ENCODE data around the gene TNFSF15.

TNFSF15 gene

GRCh38 chr9:114813717-114814418 lies 8.0 kb upstream of the TNFSF15 start:
- no peak for ATAC-seq (replicated peaks)
- Mint-ChIP-seq H3K4me3 (no peak overlapping the region), H3K9me3 (peaks cover 0 to 3% of the 10 kb centered on the region in 2 donors), H3K36me3 (ENCODE audit: insufficient read depth) (no peaks in the 10 kb centered on the region), H3K27me3 (peaks cover 0 to 6% of the 10 kb centered on the region in 2 donors), H3K27ac (peak overlapping the region in 1 of 2 donors; percentile 33), H3K4me1 (ENCODE audit: low read depth in 2 of 2) (peaks cover 0 to 4% of the 10 kb centered on the region in 2 donors)
- DNase-seq: no peak

GRCh38 chr9:114811966-114812636 lies 6.3 kb upstream of the TNFSF15 start:
- Mint-ChIP-seq H3K27me3 (peaks cover 0 to 8% of the 10 kb centered on the region in 2 donors), H3K27ac (no peak overlapping the region), H3K9me3 (peaks cover 0 to 3% of the 10 kb centered on the region in 2 donors), H3K4me3 (no peak overlapping the region), H3K36me3 (ENCODE audit: insufficient read depth) (no peaks in the 10 kb centered on the region), H3K4me1 (ENCODE audit: low read depth in 2 of 2) (peaks cover 5 to 11% of the 10 kb centered on the region in 2 donors)
- DNase-seq: no peak
- ATAC-seq (replicated peaks): no peak

- no peak overlapping the region for H3K27ac Mint-ChIP-seq
- H3K4me3 Mint-ChIP-seq: no peak overlapping the region
- H3K4me1 Mint-ChIP-seq (ENCODE audit: low read depth in 2 of 2): peaks cover 13 to 19% of the 10 kb centered on the region in 2 donors
- ATAC-seq (replicated peaks) (no peak), DNase-seq (no peak)
- H3K36me3 Mint-ChIP-seq (ENCODE audit: insufficient read depth): no peaks in the 10 kb centered on the region
- peaks cover 0 to 8% of the 10 kb centered on the region in 2 donors for H3K27me3 Mint-ChIP-seq
- peaks cover 0 to 3% of the 10 kb centered on the region in 2 donors for H3K9me3 Mint-ChIP-seq
Measured at GRCh38 chr9:114811301-114811700, 5.5 kb upstream of the TNFSF15 start.

- Mint-ChIP-seq H3K27me3 (peaks cover 0 to 8% of the 10 kb centered on the region in 2 donors), H3K4me1 (ENCODE audit: low read depth in 2 of 2) (peaks cover 20 to 26% of the 10 kb centered on the region in 2 donors), H3K27ac (no peak overlapping the region), H3K4me3 (no peak overlapping the region), H3K9me3 (peaks cover 0 to 3% of the 10 kb centered on the region in 2 donors), H3K36me3 (ENCODE audit: insufficient read depth) (no peaks in the 10 kb centered on the region)
- DNase-seq: no peak
- ATAC-seq (replicated peaks): no peak
Measured at GRCh38 chr9:114810614-114811013, 4.8 kb upstream of the TNFSF15 start.

GRCh38 chr9:114806526-114806900 lies 674 bp upstream of the TNFSF15 start:
- Mint-ChIP-seq H3K9me3 (no peaks in the 10 kb centered on the region), H3K36me3 (ENCODE audit: insufficient read depth) (no peaks in the 10 kb centered on the region), H3K27me3 (peaks cover 0 to 8% of the 10 kb centered on the region in 2 donors), H3K4me3 (peak overlapping the region; percentile 30 to 55), H3K27ac (peak overlapping the region in 1 of 2 donors; percentile 61), H3K4me1 (ENCODE audit: low read depth in 2 of 2) (peaks cover 21 to 23% of the 10 kb centered on the region in 2 donors)
- no peak for ATAC-seq (replicated peaks)
- DNase-seq: no peak

GRCh38 chr9:114804505-114804904 lies 1.3 kb downstream of the TNFSF15 start:
- peaks cover 23% of the 10 kb centered on the region in 2 donors for H3K4me1 Mint-ChIP-seq (ENCODE audit: low read depth in 2 of 2)
- DNase-seq (no peak), ATAC-seq (replicated peaks) (no peak)
- no peak overlapping the region for H3K27ac Mint-ChIP-seq
- no peak overlapping the region for H3K4me3 Mint-ChIP-seq
- peaks cover 0 to 8% of the 10 kb centered on the region in 2 donors for H3K27me3 Mint-ChIP-seq
- no peaks in the 10 kb centered on the region for H3K9me3 Mint-ChIP-seq
- peaks cover 2% of the 10 kb centered on the region for H3K36me3 Mint-ChIP-seq (ENCODE audit: insufficient read depth)

- H3K4me1 Mint-ChIP-seq (ENCODE audit: low read depth in 2 of 2): peaks cover 23% of the 10 kb centered on the region in 2 donors
- DNase-seq (no peak), ATAC-seq (replicated peaks) (no peak)
- H3K27ac Mint-ChIP-seq: peak overlapping the region in 1 of 2 donors; percentile 3
- no peaks in the 10 kb centered on the region for H3K27me3 Mint-ChIP-seq
- no peak overlapping the region for H3K4me3 Mint-ChIP-seq
- H3K36me3 Mint-ChIP-seq (ENCODE audit: insufficient read depth): peaks cover 2% of the 10 kb centered on the region
- no peaks in the 10 kb centered on the region for H3K9me3 Mint-ChIP-seq
Measured at GRCh38 chr9:114803479-114804265, 2.2 kb downstream of the TNFSF15 start.

- peaks cover 0 to 2% of the 10 kb centered on the region in 2 donors for H3K4me1 Mint-ChIP-seq (ENCODE audit: low read depth in 2 of 2)
- ATAC-seq (replicated peaks) (no peak), DNase-seq (no peak)
- no peak overlapping the region for H3K4me3 Mint-ChIP-seq
- no peak overlapping the region for H3K27ac Mint-ChIP-seq
- H3K36me3 Mint-ChIP-seq (ENCODE audit: insufficient read depth): peaks cover 7% of the 10 kb centered on the region
- H3K9me3 Mint-ChIP-seq: no peaks in the 10 kb centered on the region
- no peaks in the 10 kb centered on the region for H3K27me3 Mint-ChIP-seq
Measured at GRCh38 chr9:114799925-114800324, 5.9 kb downstream of the TNFSF15 start.

- DNase-seq (no peak), ATAC-seq (replicated peaks) (no peak)
- H3K36me3 Mint-ChIP-seq (ENCODE audit: insufficient read depth): peaks cover 7% of the 10 kb centered on the region
- peaks cover 0 to 2% of the 10 kb centered on the region in 2 donors for H3K4me1 Mint-ChIP-seq (ENCODE audit: low read depth in 2 of 2)
- H3K27me3 Mint-ChIP-seq: no peaks in the 10 kb centered on the region
- H3K27ac Mint-ChIP-seq: no peak overlapping the region
- no peaks in the 10 kb centered on the region for H3K9me3 Mint-ChIP-seq
- H3K4me3 Mint-ChIP-seq: no peak overlapping the region
Measured at GRCh38 chr9:114799441-114799840, 6.4 kb downstream of the TNFSF15 start.

- H3K4me3 Mint-ChIP-seq: no peak overlapping the region
- H3K27ac Mint-ChIP-seq: no peak overlapping the region
- H3K9me3 Mint-ChIP-seq: no peaks in the 10 kb centered on the region
- ATAC-seq (replicated peaks) (no peak), DNase-seq (no peak)
- peaks cover 0 to 2% of the 10 kb centered on the region in 2 donors for H3K4me1 Mint-ChIP-seq (ENCODE audit: low read depth in 2 of 2)
- H3K36me3 Mint-ChIP-seq (ENCODE audit: insufficient read depth): peaks cover 7% of the 10 kb centered on the region
- no peaks in the 10 kb centered on the region for H3K27me3 Mint-ChIP-seq
Measured at GRCh38 chr9:114798780-114799427, 6.9 kb downstream of the TNFSF15 start.

GRCh38 chr9:114798101-114798500 lies 7.7 kb downstream of the TNFSF15 start:
- Mint-ChIP-seq H3K27ac (no peak overlapping the region), H3K4me1 (ENCODE audit: low read depth in 2 of 2) (peaks cover 0 to 2% of the 10 kb centered on the region in 2 donors), H3K36me3 (ENCODE audit: insufficient read depth) (peaks cover 7% of the 10 kb centered on the region), H3K9me3 (no peaks in the 10 kb centered on the region), H3K4me3 (no peak overlapping the region), H3K27me3 (no peaks in the 10 kb centered on the region)
- ATAC-seq (replicated peaks) (no peak), DNase-seq (no peak)

- no peak for DNase-seq
- Mint-ChIP-seq H3K36me3 (ENCODE audit: insufficient read depth) (peaks cover 4% of the 10 kb centered on the region), H3K27me3 (no peaks in the 10 kb centered on the region), H3K4me3 (no peak overlapping the region), H3K9me3 (no peaks in the 10 kb centered on the region), H3K4me1 (ENCODE audit: low read depth in 2 of 2) (peaks cover 0 to 1% of the 10 kb centered on the region in 2 donors), H3K27ac (no peak overlapping the region)
- no peak for ATAC-seq (replicated peaks)
Measured at GRCh38 chr9:114792396-114792795, 13.4 kb downstream of the TNFSF15 start.

GRCh38 chr9:114791736-114792135 lies 14.1 kb downstream of the TNFSF15 start:
- peaks cover 4% of the 10 kb centered on the region for H3K36me3 Mint-ChIP-seq (ENCODE audit: insufficient read depth)
- no peak overlapping the region for H3K4me3 Mint-ChIP-seq
- H3K4me1 Mint-ChIP-seq (ENCODE audit: low read depth in 2 of 2): peaks cover 0 to 1% of the 10 kb centered on the region in 2 donors
- ATAC-seq (replicated peaks) (no peak), DNase-seq (no peak)
- no peaks in the 10 kb centered on the region for H3K27me3 Mint-ChIP-seq
- H3K9me3 Mint-ChIP-seq: no peaks in the 10 kb centered on the region
- peak overlapping the region in 1 of 2 donors; percentile 44 for H3K27ac Mint-ChIP-seq
